Measurements from ENCODE around the gene FAT1. TPM values are rescaled to one million over a fixed set of nuclear protein-coding genes. Genes with fewer than 3 reads are reported as not detected.

The FAT1 gene
- total RNA-seq, 4 donors from 2014 or later = 21.0 to 109 (median 76.4) TPM

- peaks cover 0 to 62% (median 0%) of the 10 kb centered on the region in 3 donors for H3K4me1 ChIP-seq
- no peak for TF ChIP-seq POLR2A (IDR thresholded peaks at IDR 0.05)
- TF ChIP-seq, protein P1, sequence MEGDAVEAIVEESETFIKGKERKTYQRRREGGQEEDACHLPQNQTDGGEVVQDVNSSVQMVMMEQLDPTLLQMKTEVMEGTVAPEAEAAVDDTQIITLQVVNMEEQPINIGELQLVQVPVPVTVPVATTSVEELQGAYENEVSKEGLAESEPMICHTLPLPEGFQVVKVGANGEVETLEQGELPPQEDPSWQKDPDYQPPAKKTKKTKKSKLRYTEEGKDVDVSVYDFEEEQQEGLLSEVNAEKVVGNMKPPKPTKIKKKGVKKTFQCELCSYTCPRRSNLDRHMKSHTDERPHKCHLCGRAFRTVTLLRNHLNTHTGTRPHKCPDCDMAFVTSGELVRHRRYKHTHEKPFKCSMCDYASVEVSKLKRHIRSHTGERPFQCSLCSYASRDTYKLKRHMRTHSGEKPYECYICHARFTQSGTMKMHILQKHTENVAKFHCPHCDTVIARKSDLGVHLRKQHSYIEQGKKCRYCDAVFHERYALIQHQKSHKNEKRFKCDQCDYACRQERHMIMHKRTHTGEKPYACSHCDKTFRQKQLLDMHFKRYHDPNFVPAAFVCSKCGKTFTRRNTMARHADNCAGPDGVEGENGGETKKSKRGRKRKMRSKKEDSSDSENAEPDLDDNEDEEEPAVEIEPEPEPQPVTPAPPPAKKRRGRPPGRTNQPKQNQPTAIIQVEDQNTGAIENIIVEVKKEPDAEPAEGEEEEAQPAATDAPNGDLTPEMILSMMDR (IDR thresholded peaks at IDR 0.05) = peak; percentile 45 to 71 (median 54)
- no peaks in the 10 kb centered on the region for H3K36me3 ChIP-seq
- H3K4me3 ChIP-seq = peak overlapping the region; percentile 75 to 94 (median 87)
- no peaks in the 10 kb centered on the region for H3K9me3 ChIP-seq
- H3K27ac ChIP-seq = peak overlapping the region; percentile 88 to 92 (median 91)
- intact Hi-C loops (cut with DNase I) = no loop called here
- peaks cover 0 to 58% (median 0%) of the 10 kb centered on the region in 4 donors for H3K27me3 ChIP-seq
- WGBS, 2 donors = 1 to 4% methylated on average over 40 to 54 of the region's 54 CpGs
- DNase-seq = no peak
Observed at GRCh38 chr4:186725469-186726425, 2.1 kb upstream of the FAT1 start.

DNA sequence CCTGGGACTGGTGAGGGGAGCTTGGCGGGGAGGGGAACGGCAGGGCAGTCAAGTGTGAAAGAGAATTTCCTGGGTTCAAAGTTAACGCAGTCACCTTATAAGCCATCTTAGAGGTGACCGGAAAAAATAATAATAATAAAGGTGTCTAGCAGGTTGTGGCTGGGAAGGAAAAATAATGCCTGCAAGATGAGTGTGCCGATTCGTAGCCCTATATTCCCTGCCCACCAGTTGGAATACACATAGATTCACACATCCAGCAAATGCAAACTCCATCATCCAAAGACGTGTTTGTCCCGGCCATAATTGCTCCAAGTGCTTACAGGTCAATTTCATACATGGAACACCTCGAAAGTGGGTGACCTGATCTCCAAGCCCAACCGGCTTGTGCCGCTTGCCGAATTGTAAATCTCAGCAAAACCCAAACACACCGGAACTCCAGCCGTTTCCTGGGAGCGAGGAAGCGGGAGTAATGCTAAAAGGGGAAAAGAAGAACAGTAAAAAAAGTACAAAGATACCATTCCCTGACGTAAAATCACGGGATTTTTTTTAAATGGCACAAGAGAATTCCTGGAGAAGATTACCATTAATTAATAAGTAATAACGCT lies 1.3 kb upstream of the FAT1 start:
- Histone ChIP-seq H3K36me3 (no peaks in the 10 kb centered on the region), H3K4me3 (peak overlapping the region; percentile 75 to 94 (median 87)), H3K4me1 (peaks cover 0 to 62% (median 0%) of the 10 kb centered on the region in 3 donors), H3K27ac (peak overlapping the region; percentile 88 to 92 (median 91)), H3K9me3 (no peaks in the 10 kb centered on the region), H3K27me3 (peaks cover 0 to 58% (median 0%) of the 10 kb centered on the region in 4 donors)
- no peak for TF ChIP-seq POLR2A (IDR thresholded peaks at IDR 0.05)
- intact Hi-C loops (cut with DNase I) = no loop called here
- DNase-seq = no peak
- WGBS, 2 donors = 1 to 4% methylated on average over 19 of the region's 19 CpGs

DNA sequence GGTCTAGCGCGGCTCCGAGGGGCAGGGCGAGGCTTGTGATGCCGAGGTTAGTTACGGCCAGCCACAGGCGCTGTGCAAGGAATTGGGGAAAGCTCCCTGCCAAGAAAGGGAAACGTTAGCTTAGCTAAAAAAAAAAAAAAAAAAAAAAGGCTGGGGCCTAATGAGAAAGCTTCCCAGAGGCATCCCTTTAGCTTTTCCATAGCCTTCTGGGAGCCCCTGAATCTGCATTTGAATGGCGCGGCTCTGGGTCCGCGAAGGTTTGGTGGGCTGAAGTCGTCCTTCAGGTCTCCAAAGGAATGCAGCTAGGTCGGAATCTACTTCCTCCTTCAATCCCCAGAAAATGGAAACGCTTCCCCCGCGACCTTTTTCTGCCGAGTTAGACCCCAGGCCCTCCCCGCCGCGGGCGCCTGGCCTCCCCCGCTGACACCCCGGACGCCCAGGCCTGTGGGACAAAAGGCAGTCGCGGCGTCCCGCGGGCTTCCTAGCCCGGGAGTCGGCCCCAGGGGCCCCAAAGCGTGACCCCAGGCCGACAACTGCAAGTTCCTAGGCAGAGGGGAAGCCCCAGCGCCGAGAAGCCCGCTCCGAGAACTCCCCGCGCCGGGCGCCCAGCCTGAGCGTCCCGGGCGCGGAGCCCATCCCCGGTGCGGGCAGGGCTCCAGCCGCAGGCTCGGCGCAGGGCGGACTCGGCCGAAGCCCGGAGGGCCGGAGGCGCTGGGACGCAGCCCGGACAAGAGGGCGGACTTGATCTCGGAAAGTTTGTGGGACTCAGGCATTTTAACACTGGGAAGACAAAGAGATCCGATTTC lies 605 bp upstream of the FAT1 start:
- no peaks in the 10 kb centered on the region for H3K36me3 ChIP-seq
- peaks cover 0 to 3% (median 0%) of the 10 kb centered on the region in 3 donors for H3K9me3 ChIP-seq
- TF ChIP-seq, protein P1 (IDR thresholded peaks at IDR 0.05) = no peak
- no peak for TF ChIP-seq POLR2A (IDR thresholded peaks at IDR 0.05)
- DNase-seq = no peak
- intact Hi-C loops (cut with DNase I) = no loop called here
- peak overlapping the region; percentile 88 to 92 (median 91) for H3K27ac ChIP-seq
- 1 to 2% methylated on average over 8 to 15 of the region's 62 CpGs for WGBS, 2 donors
- H3K4me3 ChIP-seq = peak overlapping the region; percentile 75 to 94 (median 87)
- peaks cover 0 to 62% (median 0%) of the 10 kb centered on the region in 3 donors for H3K4me1 ChIP-seq
- H3K27me3 ChIP-seq = peaks cover 0 to 58% (median 0%) of the 10 kb centered on the region in 4 donors

DNA sequence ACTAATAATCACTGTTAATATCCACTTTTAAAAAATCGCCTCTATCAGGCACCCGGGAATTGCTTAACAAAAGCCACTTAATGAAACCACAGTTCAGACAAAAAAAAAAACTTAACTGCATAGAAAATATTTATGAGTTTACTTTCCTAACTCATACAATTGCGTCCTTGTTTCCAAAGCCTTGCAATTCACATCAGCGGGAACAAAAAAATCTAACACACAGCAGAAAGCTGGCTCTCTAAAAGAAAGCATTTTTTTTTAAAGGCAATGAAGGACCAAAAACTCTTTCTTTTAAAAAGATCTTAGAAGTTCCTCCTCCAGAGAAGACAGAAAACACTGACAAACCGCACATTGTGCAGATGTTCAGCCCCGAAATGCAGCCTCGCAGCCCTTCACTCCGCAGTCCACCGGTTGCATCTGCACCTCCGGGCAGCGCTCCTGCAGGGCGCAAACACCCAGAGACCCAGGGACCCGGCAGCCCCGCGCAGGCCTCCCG lies 812 bp downstream of the FAT1 start:
- Histone ChIP-seq H3K4me1 (peaks cover 0 to 57% (median 0%) of the 10 kb centered on the region in 3 donors), H3K4me3 (peak overlapping the region; percentile 75 to 94 (median 87)), H3K27ac (peak overlapping the region; percentile 88 to 92 (median 91)), H3K9me3 (peaks cover 0 to 11% (median 0%) of the 10 kb centered on the region in 3 donors), H3K36me3 (no peaks in the 10 kb centered on the region), H3K27me3 (peaks cover 0 to 54% (median 0%) of the 10 kb centered on the region in 4 donors)
- TF ChIP-seq, protein P1 (IDR thresholded peaks at IDR 0.05) = no peak
- TF ChIP-seq POLR2A (IDR thresholded peaks at IDR 0.05) = no peak
- DNase-seq = no peak
- intact Hi-C loops (cut with DNase I) = no loop called here
- 4 to 6% methylated on average over 6 to 9 of the region's 16 CpGs for WGBS, 2 donors

Measured in esophagus squamous epithelium (tissue), 5 donors.